Vagina (tissue), 2 donors: ENCODE results near the gene IGFBP1. TPM values are rescaled to one million over a fixed set of nuclear protein-coding genes. Genes with fewer than 3 reads are reported as not detected.

ENCODE experiments used
- DNase-seq, 2 donors: peaks; one replicate each; pipeline ENCODE4 v3.0.0-alpha.2; 2017; ENCODE audit errors: extremely low spot score in 2 of 2
- H3K27ac ChIP-seq: fragments of 200-600 bp; sonication (generic); one replicate; pipeline ENCODE4 v1.5.1; 2019
- H3K27me3 ChIP-seq: fragments of 200-600 bp; sonication (generic); one replicate; pipeline ENCODE4 v1.5.1; 2019
- H3K36me3 ChIP-seq, 2 donors: fragments of 200-600 bp; sonication (generic); one replicate each; pipeline ENCODE4 v1.5.1; 2017 to 2019
- H3K4me1 ChIP-seq: fragments of 200-600 bp; sonication (generic); one replicate; pipeline ENCODE4 v1.5.1; 2019
- H3K4me3 ChIP-seq, 2 donors: fragments of 200-600 bp; sonication (generic); 1 replicate in 1 of 2; 2 replicates in 1 of 2; pipeline ENCODE4 v1.5.1; 2016 to 2019
- H3K9me3 ChIP-seq: fragments of 200-600 bp; sonication (generic); one replicate; pipeline ENCODE4 v1.5.1; 2019
- CTCF ChIP-seq, 3 experiments: fragments of 450-650 bp in 2 of 3; fragments of 200-600 bp in 1 of 3; sonication (generic) in 1 of 3; IDR thresholded peaks; one replicate each; pipeline ENCODE4 v1.5.1; 2017 to 2019; ENCODE audit warnings: antibody characterized with exemption in 3 of 3, mild to moderate bottlenecking in 2 of 3, moderate library complexity in 2 of 3
- POLR2A ChIP-seq, 2 donors: fragments of 450-650 bp; IDR thresholded peaks; one replicate each; pipeline ENCODE4 v1.6.1; 2017; ENCODE audit warnings: antibody characterized with exemption in 2 of 2, mild to moderate bottlenecking in 2 of 2, moderate library complexity in 2 of 2
- POLR2AphosphoS5 ChIP-seq, 2 donors: sonication (generic); formaldehyde crosslinking; IDR thresholded peaks; one replicate each; pipeline ENCODE4 v1.9.0; 2017; ENCODE audit warnings: antibody characterized with exemption in 2 of 2, mild to moderate bottlenecking in 2 of 2, low read depth in 1 of 2; ENCODE audit not compliant: insufficient read depth in 1 of 2
- intact Hi-C: fragments of 100-400 bp; cut with DNase I; formaldehyde crosslinking; loops from one replicate; pipeline ENCODE4 v1.15.1; 2023
- total RNA-seq: library from RNA; depleted of rRNA; stranded (reverse); fragments of >200 nt; gene quantifications from one replicate; pipeline ENCODE4 v1.2.3, GENCODE V29; 2016

Gene IGFBP1
- total RNA-seq, 1 donor from 2014 or later, result 1.7 TPM

GRCh38 chr7:45920502-45921380, 32.5 kb downstream of the IGFBP1 start, which contains the start of gene IGFBP3:
TSS of gene IGFBP3 (minus strand) at chr7:45921272. CDS start at chr7:45921140, 132 bp downstream.
- Histone ChIP-seq H3K36me3 (peaks cover 0 to 6% of the 10 kb centered on the region in 2 donors), H3K27ac (peak within 1 kb of the TSS; percentile 71), H3K9me3 (no peaks in the 10 kb centered on the region), H3K27me3 (no peaks in the 10 kb centered on the region), H3K4me1 (peaks cover 61% of the 10 kb centered on the region), H3K4me3 (peak within 1 kb of the TSS; percentile 53 to 85)
- no peak for TF ChIP-seq POLR2A (IDR thresholded peaks at IDR 0.05)
- TF ChIP-seq POLR2AphosphoS5 (IDR thresholded peaks at IDR 0.05; ENCODE audit: insufficient read depth in 1 of 2, low read depth in 1 of 2), result no peak
- TF ChIP-seq CTCF (IDR thresholded peaks at IDR 0.05), result no peak
- DNase-seq, result no peak
- intact Hi-C loops, result loop anchor here (5.0 kb wide), 2 partner anchors 432 to 1167 kb away; no protein-coding TSS in a partner anchor

GRCh38 chr7:45921381-45921698, 33.1 kb downstream of the IGFBP1 start:
- H3K36me3 ChIP-seq, result no peaks in the 10 kb centered on the region
- intact Hi-C loops, result loop anchor here (5.0 kb wide), 2 partner anchors 431 to 1166 kb away; no protein-coding TSS in a partner anchor
- no peak for DNase-seq
- TF ChIP-seq POLR2A (IDR thresholded peaks at IDR 0.05) (no peak), CTCF (IDR thresholded peaks at IDR 0.05) (no peak)
- no peaks in the 10 kb centered on the region for H3K27me3 ChIP-seq
- peak overlapping the region; percentile 71 for H3K27ac ChIP-seq
- H3K9me3 ChIP-seq, result no peaks in the 10 kb centered on the region
- H3K4me1 ChIP-seq, result peaks cover 55% of the 10 kb centered on the region
- peak overlapping the region; percentile 53 to 85 for H3K4me3 ChIP-seq

GRCh38 chr7:45921699-45922519, 33.6 kb downstream of the IGFBP1 start:
- H3K27me3 ChIP-seq, result no peaks in the 10 kb centered on the region
- peak overlapping the region; percentile 71 for H3K27ac ChIP-seq
- H3K4me1 ChIP-seq, result peaks cover 51% of the 10 kb centered on the region

GRCh38 chr7:45922810-45923209, 34.5 kb downstream of the IGFBP1 start:
- no peak for DNase-seq
- H3K4me1 ChIP-seq, result peaks cover 45% of the 10 kb centered on the region

More at GRCh38 chr7:45921699-45922519, 33.6 kb downstream of the IGFBP1 start:
- intact Hi-C loops, result loop anchor here (5.0 kb wide), 2 partner anchors 430 to 1165 kb away; no protein-coding TSS in a partner anchor
- Histone ChIP-seq H3K36me3 (no peaks in the 10 kb centered on the region), H3K4me3 (peak overlapping the region; percentile 53 to 85), H3K9me3 (no peaks in the 10 kb centered on the region)
- DNase-seq, result no peak
- peak; percentile 12 to 88 (median 72) for TF ChIP-seq CTCF (IDR thresholded peaks at IDR 0.05)
- TF ChIP-seq POLR2AphosphoS5 (IDR thresholded peaks at IDR 0.05; ENCODE audit: insufficient read depth in 1 of 2, low read depth in 1 of 2), result no peak

More at GRCh38 chr7:45922810-45923209, 34.5 kb downstream of the IGFBP1 start:
- no peaks in the 10 kb centered on the region for H3K36me3 ChIP-seq
- peak overlapping the region; percentile 53 to 85 for H3K4me3 ChIP-seq
- no peaks in the 10 kb centered on the region for H3K27me3 ChIP-seq
- peak overlapping the region; percentile 42 for H3K27ac ChIP-seq
- no peaks in the 10 kb centered on the region for H3K9me3 ChIP-seq
- intact Hi-C loops, result loop anchor here (5.0 kb wide), 2 partner anchors 429 to 1164 kb away; no protein-coding TSS in a partner anchor
- no peak for TF ChIP-seq POLR2AphosphoS5 (IDR thresholded peaks at IDR 0.05; ENCODE audit: insufficient read depth in 1 of 2, low read depth in 1 of 2)
- no peak for TF ChIP-seq POLR2A (IDR thresholded peaks at IDR 0.05)
- TF ChIP-seq CTCF (IDR thresholded peaks at IDR 0.05), result no peak
